GM18858 (cell line): ENCODE measurements around the gene HDLBP.

ENCODE experiments used
- ATAC-seq: cut with Tn5 transposase; IDR thresholded peaks from one replicate; pipeline ENCODE4 v1.9.1; 2021; ENCODE audit not compliant: unreplicated experiment

HDLBP gene

GRCh38 chr2:241229563-241230401 lies 85.7 kb downstream of the HDLBP start:
- no peak for ATAC-seq

- no peak for ATAC-seq
Measured at GRCh38 chr2:241228860-241229516, 86.5 kb downstream of the HDLBP start.

GRCh38 chr2:241228081-241228859 lies 87.2 kb downstream of the HDLBP start:
- ATAC-seq, result no peak

GRCh38 chr2:241227594-241227993 lies 87.9 kb downstream of the HDLBP start:
- ATAC-seq, result no peak

- ATAC-seq, result no peak
Measured at GRCh38 chr2:241226723-241227572, 88.5 kb downstream of the HDLBP start.

GRCh38 chr2:241225983-241226382 lies 89.5 kb downstream of the HDLBP start:
- no peak for ATAC-seq

- ATAC-seq, result no peak
Measured at GRCh38 chr2:241225545-241225944, 89.9 kb downstream of the HDLBP start.

GRCh38 chr2:241224851-241225438 lies 90.5 kb downstream of the HDLBP start:
- ATAC-seq, result no peak

- no peak for ATAC-seq
Measured at GRCh38 chr2:241224018-241224850, 91.2 kb downstream of the HDLBP start.

GRCh38 chr2:241223211-241224017 lies 92.1 kb downstream of the HDLBP start:
- no peak for ATAC-seq

- ATAC-seq, result no peak
Measured at GRCh38 chr2:241219856-241220356, 95.6 kb downstream of the HDLBP start.

- no peak for ATAC-seq
Measured at GRCh38 chr2:241219030-241219382, 96.5 kb downstream of the HDLBP start.

- ATAC-seq, result no peak
Measured at GRCh38 chr2:241218131-241219029, 97.1 kb downstream of the HDLBP start.

GRCh38 chr2:241217320-241218031 lies 98.0 kb downstream of the HDLBP start:
- ATAC-seq, result no peak

- ATAC-seq, result no peak
Measured at GRCh38 chr2:241216211-241216761, 99.2 kb downstream of the HDLBP start.

- no peak for ATAC-seq
Measured at GRCh38 chr2:241215421-241215820, 100.1 kb downstream of the HDLBP start.

GRCh38 chr2:241214766-241215165 lies 100.7 kb downstream of the HDLBP start:
- ATAC-seq, result no peak
